D721Med (cell line): ENCODE results near the gene SHANK1.

ENCODE experiments used
- DNase-seq: peaks from one replicate; pipeline ENCODE4 v3.0.0; 2011; ENCODE audit warnings: low spot score; ENCODE audit not compliant: insufficient read length
- FAIRE-seq: peaks from 2 replicates; lab custom pipeline; 2011; peaks lifted over from hg19 to GRCh38; lab: Jason Lieb, UNC
- CTCF ChIP-seq: IDR thresholded peaks from 2 replicates; pipeline ENCODE4 v1.5.1; 2012; ENCODE audit warnings: mild to moderate bottlenecking, control low read depth; ENCODE audit not compliant: insufficient read depth; ENCODE audit errors: missing control alignments

Gene SHANK1

GRCh38 chr19:50708179-50708879, 11.3 kb downstream of the SHANK1 start:
- DNase-seq, result no peak
- FAIRE-seq, result no peak
- no peak for TF ChIP-seq CTCF

GRCh38 chr19:50706387-50706786, 13.2 kb downstream of the SHANK1 start:
- FAIRE-seq (no peak), DNase-seq (no peak)
- no peak for TF ChIP-seq CTCF

GRCh38 chr19:50705422-50706019, 14.1 kb downstream of the SHANK1 start:
- peak; percentile 34 for TF ChIP-seq CTCF
- FAIRE-seq (no peak), DNase-seq (peak; percentile 84)

- no peak for FAIRE-seq
- peak; percentile 43 for TF ChIP-seq CTCF
- no peak for DNase-seq
Observed at GRCh38 chr19:50703915-50704796, 15.4 kb downstream of the SHANK1 start.

GRCh38 chr19:50702871-50703829, 16.5 kb downstream of the SHANK1 start:
- no peak for FAIRE-seq
- no peak for TF ChIP-seq CTCF
- DNase-seq, result no peak

GRCh38 chr19:50702158-50702870, 17.3 kb downstream of the SHANK1 start:
- DNase-seq (no peak), FAIRE-seq (no peak)
- TF ChIP-seq CTCF, result no peak
